WTC11 (cell line): ENCODE measurements around the gene MARCO. TPM values are rescaled to one million over a fixed set of nuclear protein-coding genes. Genes with fewer than 3 reads are reported as not detected.

Source experiments
- ATAC-seq: fragments of 200-7000 bp; cut with Tn5 transposase; 2 replicates; pipeline ENCODE4 v1.10.0; 2021; ENCODE audit warnings: mild to moderate bottlenecking, moderate library complexity
- CTCF ChIA-PET: fragments of 300-600 bp; sonication (Branson Sonifier 250); formaldehyde crosslinking; loops from one replicate; lab custom pipeline; 2021; ENCODE audit warnings: antibody characterized with exemption; lab: Charles Lee
- POLR2A ChIA-PET: fragments of 350-600 bp; sonication (Branson Sonifier 250); formaldehyde crosslinking; loops from one replicate; lab custom pipeline; 2021; ENCODE audit warnings: antibody characterized with exemption; lab: Charles Lee
- DNase-seq: peaks from one replicate; pipeline ENCODE4 v3.0.0; 2021; ENCODE audit warnings: low spot score
- H3K27ac Mint-ChIP-seq: 2 replicates; pipeline ENCODE4 v1.8.0; 2021; ENCODE audit warnings: mixed read lengths
- H3K27me3 Mint-ChIP-seq: 2 replicates; pipeline ENCODE4 v1.8.0; 2021; ENCODE audit warnings: low read depth, mild to moderate bottlenecking, moderate library complexity, mixed read lengths
- H3K36me3 Mint-ChIP-seq: 2 replicates; pipeline ENCODE4 v1.8.0; 2021; ENCODE audit warnings: mixed read lengths
- H3K4me1 Mint-ChIP-seq: 2 replicates; pipeline ENCODE4 v1.8.0; 2022; ENCODE audit warnings: mixed read lengths
- H3K4me3 Mint-ChIP-seq: 2 replicates; pipeline ENCODE4 v1.8.0; 2021; ENCODE audit warnings: mild to moderate bottlenecking, moderate library complexity, mixed read lengths
- H3K9me3 Mint-ChIP-seq: 2 replicates; pipeline ENCODE4 v1.8.0; 2021; ENCODE audit warnings: mixed read lengths
- ATF1 ChIP-seq: sonication (generic); formaldehyde crosslinking; IDR thresholded peaks from 2 replicates; pipeline ENCODE4 v1.8.1; 2023; ENCODE audit warnings: mild to moderate bottlenecking, moderate library complexity, missing genetic modification reagents
- CBFB ChIP-seq: sonication (generic); formaldehyde crosslinking; IDR thresholded peaks from 2 replicates; pipeline ENCODE4 v1.8.1; 2022; ENCODE audit warnings: mild to moderate bottlenecking, low read depth, missing genetic modification reagents
- FOXJ3 ChIP-seq: sonication (generic); formaldehyde crosslinking; IDR thresholded peaks from 2 replicates; pipeline ENCODE4 v1.9.0; 2021; ENCODE audit warnings: missing genetic modification reagents, mild to moderate bottlenecking, borderline replicate concordance
- FOXK1 ChIP-seq: sonication (generic); formaldehyde crosslinking; IDR thresholded peaks from 2 replicates; pipeline ENCODE4 v1.8.0; 2022; ENCODE audit warnings: mild to moderate bottlenecking, moderate library complexity, missing genetic modification reagents
- JUN ChIP-seq: sonication (generic); formaldehyde crosslinking; IDR thresholded peaks from 2 replicates; pipeline ENCODE4 v1.8.0; 2023; ENCODE audit warnings: mild to moderate bottlenecking, missing genetic modification reagents
- KAT7 ChIP-seq: sonication (generic); formaldehyde crosslinking; IDR thresholded peaks from 2 replicates; pipeline ENCODE4 v1.8.1; 2023; ENCODE audit warnings: missing genetic modification reagents, mild to moderate bottlenecking, borderline replicate concordance
- NR2C2 ChIP-seq: sonication (generic); formaldehyde crosslinking; IDR thresholded peaks from 2 replicates; pipeline ENCODE4 v1.8.0; 2022; ENCODE audit warnings: mild to moderate bottlenecking, missing genetic modification reagents
- ZNF121 ChIP-seq: sonication (generic); formaldehyde crosslinking; IDR thresholded peaks from 2 replicates; pipeline ENCODE4 v1.8.0; 2023; ENCODE audit warnings: missing genetic modification reagents
- ZNF317 ChIP-seq: sonication (generic); formaldehyde crosslinking; IDR thresholded peaks from 2 replicates; pipeline ENCODE4 v1.8.1; 2023; ENCODE audit warnings: low read depth, mild to moderate bottlenecking, moderate library complexity, missing genetic modification reagents, borderline replicate concordance
- ZNF396 ChIP-seq: fragments of 250-450 bp; sonication (Bioruptor Pico); IDR thresholded peaks from 2 replicates; pipeline ENCODE4 v1.8.0; 2021; ENCODE audit warnings: mild to moderate bottlenecking, moderate library complexity, borderline replicate concordance
- total RNA-seq: library from RNA; stranded (reverse); gene quantifications from 3 replicates; pipeline ENCODE4 v1.2.3, GENCODE V29; 2021
- TF ChIP-seq, protein P1 (sequence below): fragments of 250-450 bp; sonication (Bioruptor Pico); IDR thresholded peaks from 2 replicates; pipeline ENCODE4 v1.9.0; 2021; ENCODE audit warnings: moderate library complexity, mild to moderate bottlenecking, inconsistent platforms, borderline replicate concordance
- TF ChIP-seq, protein P2 (sequence below): fragments of 250-450 bp; sonication (Bioruptor Pico); IDR thresholded peaks from 2 replicates; pipeline ENCODE4 v1.9.0; 2021; ENCODE audit warnings: mild to moderate bottlenecking
- TF ChIP-seq, protein P3 (sequence below): fragments of 250-450 bp; sonication (Bioruptor Pico); IDR thresholded peaks from 2 replicates; pipeline ENCODE4 v1.8.0; 2021; ENCODE audit warnings: mild to moderate bottlenecking
- TF ChIP-seq, protein P4 (sequence below): sonication (generic); formaldehyde crosslinking; IDR thresholded peaks from 2 replicates; pipeline ENCODE4 v1.8.1; 2022; ENCODE audit warnings: low read depth, mild to moderate bottlenecking, moderate library complexity, missing genetic modification reagents, borderline replicate concordance
- TF ChIP-seq, protein P5 (sequence below): sonication (generic); formaldehyde crosslinking; IDR thresholded peaks from 2 replicates; pipeline ENCODE4 v1.8.1; 2022; ENCODE audit warnings: mild to moderate bottlenecking, missing genetic modification reagents, moderate library complexity, borderline replicate concordance
- TF ChIP-seq, protein P6 (sequence below): sonication (generic); formaldehyde crosslinking; IDR thresholded peaks from 2 replicates; pipeline ENCODE4 v1.8.1; 2023; ENCODE audit warnings: mild to moderate bottlenecking, missing genetic modification reagents, moderate library complexity
- TF ChIP-seq, protein P7 (sequence below): sonication (generic); formaldehyde crosslinking; IDR thresholded peaks from 2 replicates; pipeline ENCODE4 v1.8.0; 2022; ENCODE audit warnings: mild to moderate bottlenecking, missing genetic modification reagents
- TF ChIP-seq, protein P8 (sequence below): fragments of 250-450 bp; sonication (Bioruptor Pico); conservative IDR thresholded peaks from 2 replicates; pipeline ENCODE4 v1.9.0; 2021; ENCODE audit warnings: mild to moderate bottlenecking
- TF ChIP-seq, protein P9 (sequence below): sonication (generic); formaldehyde crosslinking; IDR thresholded peaks from 2 replicates; pipeline ENCODE4 v1.8.1; 2022; ENCODE audit warnings: mild to moderate bottlenecking, moderate library complexity, missing genetic modification reagents
- TF ChIP-seq, protein P10 (sequence below): fragments of 250-450 bp; sonication (Bioruptor Pico); IDR thresholded peaks from 2 replicates; pipeline ENCODE4 v1.9.0; 2021; ENCODE audit warnings: mild to moderate bottlenecking

Gene MARCO
- total RNA-seq, 1 experiment from 2014 or later: 0.11 TPM

DNA sequence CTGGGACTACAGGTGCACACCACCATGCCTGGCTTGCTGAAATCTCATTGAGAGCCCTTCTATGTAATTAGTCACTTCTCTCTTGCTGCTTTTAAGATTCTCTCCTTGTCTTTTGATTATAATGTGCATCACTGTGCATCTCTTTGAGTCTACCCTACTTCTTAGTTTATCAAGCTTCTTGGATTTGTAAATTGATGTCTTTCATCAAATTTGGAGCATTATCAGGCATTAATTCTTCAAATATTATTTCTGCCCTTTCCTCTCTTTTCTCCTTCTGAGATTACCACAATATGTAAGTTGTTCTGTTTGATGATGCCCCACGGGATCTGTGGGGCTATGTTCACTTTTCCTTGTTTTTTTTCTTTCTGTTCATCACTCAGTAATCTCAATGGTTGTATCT, 9.0 kb upstream of the MARCO start (continued):
- no peak for TF ChIP-seq JUN
- TF ChIP-seq FOXJ3 (CRISPR knock-in tag): no peak
- TF ChIP-seq, protein P1, sequence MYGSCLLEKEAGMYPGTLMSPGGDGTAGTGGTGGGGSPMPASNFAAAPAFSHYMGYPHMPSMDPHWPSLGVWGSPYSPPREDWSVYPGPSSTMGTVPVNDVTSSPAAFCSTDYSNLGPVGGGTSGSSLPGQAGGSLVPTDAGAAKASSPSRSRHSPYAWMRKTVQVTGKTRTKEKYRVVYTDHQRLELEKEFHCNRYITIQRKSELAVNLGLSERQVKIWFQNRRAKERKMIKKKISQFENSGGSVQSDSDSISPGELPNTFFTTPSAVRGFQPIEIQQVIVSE (CRISPR knock-in tag): no peak
- no peak for TF ChIP-seq NR2C2 (CRISPR knock-in tag)
- no peak for TF ChIP-seq ZNF121
- no peak for TF ChIP-seq ZNF317 (CRISPR knock-in tag)

DNA sequence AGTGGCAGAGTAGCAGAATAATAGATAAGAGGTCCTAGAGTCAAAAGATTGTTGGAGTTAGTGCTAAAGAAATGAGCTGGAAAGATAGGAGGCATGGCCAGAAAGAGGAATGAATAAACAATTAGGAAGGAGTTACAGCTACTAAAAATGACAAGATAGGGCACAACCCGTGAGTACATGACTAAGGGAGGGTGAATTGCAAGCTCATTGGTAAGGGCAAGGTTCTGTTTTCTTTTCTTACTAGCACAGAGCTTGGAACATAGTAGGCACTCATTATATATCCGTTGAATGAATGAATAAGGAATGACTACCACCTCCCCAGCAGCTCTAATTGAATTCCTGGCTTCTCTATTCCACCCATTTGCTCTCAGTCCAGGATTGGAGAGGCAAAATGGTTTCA, 5.7 kb upstream of the MARCO start:
- DNase-seq (no peak), ATAC-seq (no peak)
- H3K36me3 Mint-ChIP-seq: no peaks in the 10 kb centered on the region; the same call in 1 of the 2 replicates
- ChIA-PET CTCF (no interaction called here), POLR2A (no interaction called here)
- TF ChIP-seq, protein P2, sequence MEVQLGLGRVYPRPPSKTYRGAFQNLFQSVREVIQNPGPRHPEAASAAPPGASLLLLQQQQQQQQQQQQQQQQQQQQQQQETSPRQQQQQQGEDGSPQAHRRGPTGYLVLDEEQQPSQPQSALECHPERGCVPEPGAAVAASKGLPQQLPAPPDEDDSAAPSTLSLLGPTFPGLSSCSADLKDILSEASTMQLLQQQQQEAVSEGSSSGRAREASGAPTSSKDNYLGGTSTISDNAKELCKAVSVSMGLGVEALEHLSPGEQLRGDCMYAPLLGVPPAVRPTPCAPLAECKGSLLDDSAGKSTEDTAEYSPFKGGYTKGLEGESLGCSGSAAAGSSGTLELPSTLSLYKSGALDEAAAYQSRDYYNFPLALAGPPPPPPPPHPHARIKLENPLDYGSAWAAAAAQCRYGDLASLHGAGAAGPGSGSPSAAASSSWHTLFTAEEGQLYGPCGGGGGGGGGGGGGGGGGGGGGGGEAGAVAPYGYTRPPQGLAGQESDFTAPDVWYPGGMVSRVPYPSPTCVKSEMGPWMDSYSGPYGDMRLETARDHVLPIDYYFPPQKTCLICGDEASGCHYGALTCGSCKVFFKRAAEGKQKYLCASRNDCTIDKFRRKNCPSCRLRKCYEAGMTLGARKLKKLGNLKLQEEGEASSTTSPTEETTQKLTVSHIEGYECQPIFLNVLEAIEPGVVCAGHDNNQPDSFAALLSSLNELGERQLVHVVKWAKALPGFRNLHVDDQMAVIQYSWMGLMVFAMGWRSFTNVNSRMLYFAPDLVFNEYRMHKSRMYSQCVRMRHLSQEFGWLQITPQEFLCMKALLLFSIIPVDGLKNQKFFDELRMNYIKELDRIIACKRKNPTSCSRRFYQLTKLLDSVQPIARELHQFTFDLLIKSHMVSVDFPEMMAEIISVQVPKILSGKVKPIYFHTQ (CRISPR knock-in tag): no peak
- TF ChIP-seq ATF1 (no peak), FOXK1 (no peak), CBFB (CRISPR knock-in tag) (no peak), KAT7 (CRISPR knock-in tag) (no peak), ZNF396 (no peak)
- TF ChIP-seq, protein P3, sequence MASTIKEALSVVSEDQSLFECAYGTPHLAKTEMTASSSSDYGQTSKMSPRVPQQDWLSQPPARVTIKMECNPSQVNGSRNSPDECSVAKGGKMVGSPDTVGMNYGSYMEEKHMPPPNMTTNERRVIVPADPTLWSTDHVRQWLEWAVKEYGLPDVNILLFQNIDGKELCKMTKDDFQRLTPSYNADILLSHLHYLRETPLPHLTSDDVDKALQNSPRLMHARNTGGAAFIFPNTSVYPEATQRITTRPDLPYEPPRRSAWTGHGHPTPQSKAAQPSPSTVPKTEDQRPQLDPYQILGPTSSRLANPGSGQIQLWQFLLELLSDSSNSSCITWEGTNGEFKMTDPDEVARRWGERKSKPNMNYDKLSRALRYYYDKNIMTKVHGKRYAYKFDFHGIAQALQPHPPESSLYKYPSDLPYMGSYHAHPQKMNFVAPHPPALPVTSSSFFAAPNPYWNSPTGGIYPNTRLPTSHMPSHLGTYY (CRISPR knock-in tag): no peak
- TF ChIP-seq, protein P4, sequence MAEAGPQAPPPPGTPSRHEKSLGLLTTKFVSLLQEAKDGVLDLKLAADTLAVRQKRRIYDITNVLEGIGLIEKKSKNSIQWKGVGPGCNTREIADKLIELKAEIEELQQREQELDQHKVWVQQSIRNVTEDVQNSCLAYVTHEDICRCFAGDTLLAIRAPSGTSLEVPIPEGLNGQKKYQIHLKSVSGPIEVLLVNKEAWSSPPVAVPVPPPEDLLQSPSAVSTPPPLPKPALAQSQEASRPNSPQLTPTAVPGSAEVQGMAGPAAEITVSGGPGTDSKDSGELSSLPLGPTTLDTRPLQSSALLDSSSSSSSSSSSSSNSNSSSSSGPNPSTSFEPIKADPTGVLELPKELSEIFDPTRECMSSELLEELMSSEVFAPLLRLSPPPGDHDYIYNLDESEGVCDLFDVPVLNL (CRISPR knock-in tag): no peak
- TF ChIP-seq, protein P5, sequence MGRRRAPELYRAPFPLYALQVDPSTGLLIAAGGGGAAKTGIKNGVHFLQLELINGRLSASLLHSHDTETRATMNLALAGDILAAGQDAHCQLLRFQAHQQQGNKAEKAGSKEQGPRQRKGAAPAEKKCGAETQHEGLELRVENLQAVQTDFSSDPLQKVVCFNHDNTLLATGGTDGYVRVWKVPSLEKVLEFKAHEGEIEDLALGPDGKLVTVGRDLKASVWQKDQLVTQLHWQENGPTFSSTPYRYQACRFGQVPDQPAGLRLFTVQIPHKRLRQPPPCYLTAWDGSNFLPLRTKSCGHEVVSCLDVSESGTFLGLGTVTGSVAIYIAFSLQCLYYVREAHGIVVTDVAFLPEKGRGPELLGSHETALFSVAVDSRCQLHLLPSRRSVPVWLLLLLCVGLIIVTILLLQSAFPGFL (CRISPR knock-in tag): no peak
- TF ChIP-seq, protein P6, sequence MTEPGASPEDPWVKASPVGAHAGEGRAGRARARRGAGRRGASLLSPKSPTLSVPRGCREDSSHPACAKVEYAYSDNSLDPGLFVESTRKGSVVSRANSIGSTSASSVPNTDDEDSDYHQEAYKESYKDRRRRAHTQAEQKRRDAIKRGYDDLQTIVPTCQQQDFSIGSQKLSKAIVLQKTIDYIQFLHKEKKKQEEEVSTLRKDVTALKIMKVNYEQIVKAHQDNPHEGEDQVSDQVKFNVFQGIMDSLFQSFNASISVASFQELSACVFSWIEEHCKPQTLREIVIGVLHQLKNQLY (CRISPR knock-in tag): no peak
- TF ChIP-seq, protein P7, sequence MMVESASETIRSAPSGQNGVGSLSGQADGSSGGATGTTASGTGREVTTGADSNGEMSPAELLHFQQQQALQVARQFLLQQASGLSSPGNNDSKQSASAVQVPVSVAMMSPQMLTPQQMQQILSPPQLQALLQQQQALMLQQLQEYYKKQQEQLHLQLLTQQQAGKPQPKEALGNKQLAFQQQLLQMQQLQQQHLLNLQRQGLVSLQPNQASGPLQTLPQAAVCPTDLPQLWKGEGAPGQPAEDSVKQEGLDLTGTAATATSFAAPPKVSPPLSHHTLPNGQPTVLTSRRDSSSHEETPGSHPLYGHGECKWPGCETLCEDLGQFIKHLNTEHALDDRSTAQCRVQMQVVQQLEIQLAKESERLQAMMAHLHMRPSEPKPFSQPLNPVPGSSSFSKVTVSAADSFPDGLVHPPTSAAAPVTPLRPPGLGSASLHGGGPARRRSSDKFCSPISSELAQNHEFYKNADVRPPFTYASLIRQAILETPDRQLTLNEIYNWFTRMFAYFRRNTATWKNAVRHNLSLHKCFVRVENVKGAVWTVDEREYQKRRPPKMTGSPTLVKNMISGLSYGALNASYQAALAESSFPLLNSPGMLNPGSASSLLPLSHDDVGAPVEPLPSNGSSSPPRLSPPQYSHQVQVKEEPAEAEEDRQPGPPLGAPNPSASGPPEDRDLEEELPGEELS (CRISPR knock-in tag): no peak
- TF ChIP-seq, protein P8, sequence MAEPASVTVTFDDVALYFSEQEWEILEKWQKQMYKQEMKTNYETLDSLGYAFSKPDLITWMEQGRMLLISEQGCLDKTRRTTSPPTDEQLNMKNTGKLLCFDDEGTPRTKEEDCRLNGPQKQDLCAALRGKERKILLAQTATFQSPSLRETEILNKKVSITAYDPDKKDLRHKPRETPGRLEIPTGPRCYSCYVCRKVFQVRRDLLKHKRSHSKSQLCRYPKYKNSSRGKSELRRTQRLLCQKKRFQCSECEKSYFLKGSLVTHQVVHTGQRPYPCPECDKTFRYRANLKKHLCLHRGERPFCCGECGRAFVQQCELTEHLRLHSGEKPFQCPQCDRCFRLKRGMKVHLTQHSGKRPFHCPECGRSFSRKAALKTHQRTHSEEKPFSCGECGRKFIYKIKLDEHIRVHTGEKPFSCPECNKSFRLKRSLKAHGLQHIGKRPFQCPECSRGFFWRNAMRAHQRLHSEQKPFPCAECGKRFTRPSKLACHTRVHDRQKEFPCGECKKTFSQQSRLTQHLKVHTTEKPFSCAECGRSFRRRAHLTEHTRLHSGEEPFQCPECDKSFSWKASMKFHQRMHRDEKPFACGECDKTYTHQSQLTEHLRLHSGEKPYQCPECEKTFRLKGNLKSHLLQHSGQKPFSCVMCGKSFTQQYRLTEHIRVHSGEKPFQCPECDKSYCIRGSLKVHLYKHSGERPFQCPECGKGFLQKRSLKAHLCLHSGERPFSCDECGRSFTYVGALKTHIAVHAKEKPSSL (CRISPR knock-in tag): no peak
- TF ChIP-seq, protein P9, sequence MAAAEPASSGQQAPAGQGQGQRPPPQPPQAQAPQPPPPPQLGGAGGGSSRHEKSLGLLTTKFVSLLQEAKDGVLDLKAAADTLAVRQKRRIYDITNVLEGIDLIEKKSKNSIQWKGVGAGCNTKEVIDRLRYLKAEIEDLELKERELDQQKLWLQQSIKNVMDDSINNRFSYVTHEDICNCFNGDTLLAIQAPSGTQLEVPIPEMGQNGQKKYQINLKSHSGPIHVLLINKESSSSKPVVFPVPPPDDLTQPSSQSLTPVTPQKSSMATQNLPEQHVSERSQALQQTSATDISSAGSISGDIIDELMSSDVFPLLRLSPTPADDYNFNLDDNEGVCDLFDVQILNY (CRISPR knock-in tag): no peak
- TF ChIP-seq, protein P10, sequence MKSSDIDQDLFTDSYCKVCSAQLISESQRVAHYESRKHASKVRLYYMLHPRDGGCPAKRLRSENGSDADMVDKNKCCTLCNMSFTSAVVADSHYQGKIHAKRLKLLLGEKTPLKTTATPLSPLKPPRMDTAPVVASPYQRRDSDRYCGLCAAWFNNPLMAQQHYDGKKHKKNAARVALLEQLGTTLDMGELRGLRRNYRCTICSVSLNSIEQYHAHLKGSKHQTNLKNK (CRISPR knock-in tag): no peak
- no peak overlapping the region for H3K4me3 Mint-ChIP-seq
- H3K4me1 Mint-ChIP-seq: no peaks in the 10 kb centered on the region
- H3K9me3 Mint-ChIP-seq: peaks cover 14% of the 10 kb centered on the region
- H3K27me3 Mint-ChIP-seq: peaks cover 4% of the 10 kb centered on the region; the same call in 1 of the 2 replicates
- no peak overlapping the region for H3K27ac Mint-ChIP-seq
